Activated gamma-delta T cell treated with anti-CD3 and anti-CD28 coated beads, Interleukin-2, amount 50 U/mL, for 16 hours (primary cell): ENCODE results near the gene ZNF385D.
"Not testable (repeated sequence)": the region's sequence is repeated elsewhere in the genome, so short reads cannot be mapped to it uniquely, and the experiment has no call there.

Source experiments
- DNase-seq: peaks from one replicate; pipeline ENCODE4 v3.0.0-alpha.2; 2020; ENCODE audit warnings: low read depth

Gene ZNF385D

DNA sequence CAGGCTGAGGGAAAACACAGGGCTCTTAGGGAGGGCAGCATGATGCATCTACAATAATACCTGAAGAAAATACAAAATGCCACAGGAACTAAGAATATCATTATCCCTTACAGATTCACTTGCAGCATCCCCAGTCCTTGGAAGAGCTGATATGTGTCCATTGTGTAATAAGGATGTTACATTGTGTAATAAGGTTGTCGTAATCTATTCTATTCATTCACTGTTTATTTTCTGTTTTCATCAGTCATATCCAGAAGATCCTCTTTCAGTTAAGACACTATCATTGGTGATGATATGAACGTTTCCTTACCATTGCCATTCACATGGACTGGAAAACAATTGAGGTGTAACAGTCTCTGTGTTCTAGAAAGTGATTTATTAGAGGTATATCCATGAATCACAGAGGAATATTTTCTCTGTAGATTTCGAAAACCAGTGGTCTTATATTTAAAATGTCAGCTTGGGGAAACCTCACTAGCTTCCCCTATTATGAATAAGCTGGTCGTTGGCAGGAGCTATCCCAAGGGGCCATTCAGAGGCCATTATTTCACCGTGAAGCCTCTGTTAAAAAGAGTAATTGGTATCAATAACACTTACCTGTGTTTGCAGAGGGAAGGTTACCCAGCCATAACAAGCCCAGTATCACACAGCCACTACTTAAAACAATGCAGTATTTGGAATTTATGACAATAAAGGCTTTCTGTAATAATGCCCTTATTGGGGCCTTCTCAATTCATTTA lies 241.1 kb downstream of the ZNF385D start:
- no peak for DNase-seq

DNA sequence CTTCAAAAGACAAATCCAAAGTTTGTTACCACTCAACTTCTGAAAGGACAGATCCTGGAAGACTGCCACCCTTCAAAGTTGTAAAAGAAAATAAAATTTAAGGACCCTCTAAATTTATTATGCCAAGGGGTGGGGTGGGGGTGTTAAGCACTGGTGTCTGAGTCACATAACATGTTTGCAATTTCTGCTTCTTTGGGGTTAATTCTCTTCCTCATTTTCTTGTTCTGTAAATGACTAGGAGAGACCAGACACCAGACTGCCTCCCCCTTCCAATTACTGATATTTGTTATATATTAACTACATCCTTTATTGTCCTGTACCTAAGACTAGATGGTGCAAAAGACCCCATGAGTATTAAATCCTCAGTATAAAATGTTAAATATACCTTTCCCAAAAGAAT lies 242.8 kb downstream of the ZNF385D start:
- no peak for DNase-seq

DNA sequence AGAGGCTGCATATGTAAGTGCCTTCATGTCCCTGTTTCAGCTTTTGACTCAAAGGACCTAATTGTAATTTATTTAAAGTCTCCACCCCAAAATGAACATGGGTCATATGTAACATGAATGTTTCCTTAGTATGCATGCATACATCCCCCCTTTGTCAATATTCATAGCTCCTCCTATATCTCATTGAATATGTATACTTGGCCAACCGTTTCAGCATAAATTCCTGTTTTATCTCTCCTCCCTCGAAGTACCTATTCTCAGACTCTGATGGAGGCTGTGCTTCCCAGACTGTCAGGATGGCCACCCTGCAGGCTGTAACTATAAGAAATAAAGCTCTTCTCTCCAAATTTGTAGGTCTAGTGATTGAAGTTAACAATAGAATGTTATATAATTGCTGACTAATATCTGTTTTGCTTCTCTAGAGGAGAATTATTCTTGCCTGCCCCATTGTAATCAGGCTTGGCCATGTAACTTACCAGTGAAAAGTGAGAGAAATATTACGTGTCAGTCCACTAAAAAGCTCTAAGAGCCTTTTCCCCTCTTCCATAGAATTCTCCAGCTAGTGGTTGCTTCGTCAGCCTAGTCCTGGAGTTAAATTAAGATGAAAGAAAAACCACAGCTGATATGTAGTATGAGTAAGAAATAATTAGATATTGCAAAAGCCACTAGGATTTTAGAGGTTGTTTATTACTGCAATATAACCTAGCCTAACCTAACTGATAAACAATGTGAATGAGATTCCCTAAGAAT lies 245.1 kb downstream of the ZNF385D start:
- DNase-seq: no peak

- no peak for DNase-seq
Observed at GRCh38 chr3:21502656-21503055, 248.4 kb downstream of the ZNF385D start.

DNA sequence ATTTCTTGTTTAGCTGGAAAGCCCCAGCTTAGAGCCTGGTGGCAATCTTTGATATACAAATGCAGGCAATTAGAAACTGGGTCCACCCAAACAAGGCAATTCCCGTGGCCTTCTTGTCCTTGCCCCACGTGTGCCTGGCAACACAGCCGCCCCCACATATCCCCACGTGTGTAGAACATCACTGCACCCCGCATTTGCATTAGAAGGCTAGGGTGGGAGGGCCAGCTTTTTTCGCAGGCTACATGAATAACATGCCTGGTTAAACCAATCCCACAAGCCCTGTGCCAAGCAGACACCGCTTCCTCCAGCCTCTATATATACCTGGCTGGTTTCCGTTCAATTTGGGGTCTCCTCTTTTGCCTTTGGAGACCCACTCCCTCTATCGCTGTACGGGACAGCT lies 250.2 kb downstream of the ZNF385D start:
- DNase-seq: no peak

- DNase-seq: not testable (repeated sequence)
Observed at GRCh38 chr3:21490671-21491070, 260.3 kb downstream of the ZNF385D start.

GRCh38 chr3:21487520-21487919 lies 263.5 kb downstream of the ZNF385D start:
- no peak for DNase-seq

DNA sequence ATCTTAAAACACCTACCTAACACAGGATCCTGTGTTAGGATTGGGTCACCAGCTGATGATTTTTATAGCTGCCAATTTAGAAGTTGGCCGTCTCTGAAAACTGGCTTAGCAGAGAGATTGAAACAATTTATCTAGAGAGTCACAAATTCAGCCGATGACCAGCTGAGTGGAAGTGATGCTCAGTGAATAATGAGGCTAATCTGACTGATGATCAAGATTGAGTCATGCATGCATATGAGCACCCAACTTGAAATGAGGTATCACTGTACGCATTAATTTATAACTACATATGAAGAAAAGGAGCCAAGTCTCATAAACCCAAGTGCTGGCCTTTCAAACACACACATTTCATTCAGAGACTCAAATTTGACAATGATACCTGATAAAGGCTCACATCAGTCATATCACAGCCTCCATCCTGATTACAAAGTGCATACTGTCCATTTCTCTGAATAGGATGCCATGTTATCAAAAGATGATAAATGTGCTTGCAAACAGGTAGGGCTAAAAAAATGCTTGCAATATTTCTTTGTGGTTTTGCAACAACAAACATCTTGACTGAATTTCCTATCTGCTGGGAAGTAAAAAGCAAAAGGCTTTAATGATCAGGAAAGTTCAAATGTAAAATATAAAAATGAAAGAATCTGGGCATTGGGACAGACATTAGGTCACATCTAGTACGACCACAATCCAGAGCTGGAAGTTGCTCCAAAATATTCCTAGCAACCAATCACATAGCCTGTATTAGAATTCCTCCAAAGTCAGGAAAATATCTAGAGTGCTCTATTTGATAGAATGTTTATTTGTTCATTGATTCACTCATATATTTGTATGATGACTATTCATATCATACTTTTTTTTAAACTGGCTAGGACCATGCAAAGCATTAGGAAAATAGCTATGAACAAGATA lies 264.7 kb downstream of the ZNF385D start:
- not testable (repeated sequence) for DNase-seq

DNA sequence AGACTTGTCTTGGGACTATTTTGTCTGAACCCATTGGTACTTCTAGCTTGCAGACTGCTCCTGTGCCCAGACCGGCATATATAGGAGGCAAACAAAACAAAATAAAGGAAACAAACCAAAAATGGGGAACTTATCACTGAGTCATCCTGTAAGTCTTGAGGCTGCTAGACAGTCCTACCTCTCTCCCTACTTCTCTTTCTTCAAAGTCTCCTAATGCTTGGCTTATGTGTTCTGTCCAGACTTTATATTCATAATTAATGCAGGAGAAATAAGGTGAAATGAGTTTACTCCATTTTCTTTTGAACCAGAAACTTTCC lies 266.2 kb downstream of the ZNF385D start:
- no peak for DNase-seq

DNA sequence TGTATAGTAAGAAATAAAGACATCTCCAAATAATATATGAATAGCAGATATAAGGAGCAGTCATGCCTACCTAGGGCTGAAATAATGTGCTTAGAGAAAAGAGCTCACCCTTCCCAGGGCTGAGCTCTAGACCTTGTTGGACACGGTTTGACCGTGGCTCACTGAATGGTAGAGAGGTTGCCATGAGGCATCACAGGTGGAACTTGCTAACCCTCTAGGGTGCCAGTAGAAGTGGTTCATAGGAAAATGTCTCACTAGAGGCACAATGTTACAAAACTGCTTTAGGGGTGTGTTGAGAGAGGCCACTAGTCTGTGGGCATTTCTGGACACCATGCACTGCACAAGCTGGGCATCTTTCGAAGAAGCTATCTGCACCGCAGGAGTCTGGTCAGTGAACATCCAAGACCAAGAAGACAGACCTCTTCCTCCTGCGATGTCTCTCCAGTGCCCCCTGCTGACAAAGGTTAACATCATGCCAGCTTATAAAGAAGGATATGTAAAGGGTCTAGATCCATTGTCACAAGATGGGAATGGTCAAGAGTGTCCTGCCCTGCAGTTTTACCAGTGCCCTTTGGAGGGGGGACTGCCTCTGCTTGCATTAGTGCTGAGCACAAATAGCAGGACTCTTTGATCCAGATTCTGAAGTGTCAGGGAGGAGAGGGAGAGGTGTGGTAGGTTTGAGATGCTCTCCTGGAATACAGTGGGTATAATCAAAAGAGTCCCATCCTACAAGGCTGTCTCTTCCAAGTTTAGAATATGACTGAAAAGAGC lies 266.8 kb downstream of the ZNF385D start:
- no peak for DNase-seq

DNA sequence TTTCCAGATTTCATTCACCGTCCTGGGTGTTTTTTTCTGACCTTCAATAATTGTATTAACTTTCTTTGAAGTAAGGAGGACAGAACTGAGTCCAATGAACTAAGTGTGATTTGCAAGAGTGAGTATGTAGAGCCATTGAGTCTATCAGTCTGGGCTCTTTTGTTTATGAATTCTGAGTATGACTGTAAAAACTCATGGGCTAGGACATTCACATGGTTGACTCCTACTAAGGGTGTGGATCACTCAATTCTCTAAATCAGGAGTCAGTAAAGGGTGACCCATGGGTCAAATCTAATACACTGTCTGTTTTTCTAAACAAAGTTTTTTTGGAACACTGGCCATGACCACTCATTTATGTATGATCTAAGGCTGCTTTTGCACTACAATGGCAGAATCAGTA lies 269.0 kb downstream of the ZNF385D start:
- DNase-seq: no peak

GRCh38 chr3:21477541-21478288 lies 273.3 kb downstream of the ZNF385D start:
- no peak for DNase-seq

- no peak for DNase-seq
Observed at GRCh38 chr3:21466476-21466875, 284.5 kb downstream of the ZNF385D start.

- DNase-seq: no peak
Observed at GRCh38 chr3:21464746-21465145, 286.3 kb downstream of the ZNF385D start.

DNA sequence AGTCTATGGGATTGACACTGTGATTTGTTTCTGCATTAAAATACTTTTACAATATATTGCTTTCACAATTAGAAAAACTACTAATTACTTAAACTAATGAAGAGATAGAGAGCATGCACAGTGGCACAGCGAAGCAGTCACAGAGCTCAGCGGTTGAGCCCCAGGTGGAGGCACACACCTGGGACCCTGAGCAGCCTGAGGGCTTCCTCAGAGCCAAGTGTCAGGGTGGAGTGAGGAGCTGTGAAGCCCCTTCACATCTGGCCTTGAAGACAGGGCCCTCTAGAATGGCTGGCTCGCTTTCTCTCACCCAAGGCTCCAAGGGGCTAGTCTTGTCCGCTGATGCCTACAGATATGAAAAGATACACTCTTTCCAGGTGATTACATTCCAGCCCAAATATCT lies 287.7 kb downstream of the ZNF385D start:
- DNase-seq: no peak

GRCh38 chr3:21462141-21462540 lies 288.9 kb downstream of the ZNF385D start:
- no peak for DNase-seq

GRCh38 chr3:21457084-21457483 lies 293.9 kb downstream of the ZNF385D start:
- no peak for DNase-seq

DNA sequence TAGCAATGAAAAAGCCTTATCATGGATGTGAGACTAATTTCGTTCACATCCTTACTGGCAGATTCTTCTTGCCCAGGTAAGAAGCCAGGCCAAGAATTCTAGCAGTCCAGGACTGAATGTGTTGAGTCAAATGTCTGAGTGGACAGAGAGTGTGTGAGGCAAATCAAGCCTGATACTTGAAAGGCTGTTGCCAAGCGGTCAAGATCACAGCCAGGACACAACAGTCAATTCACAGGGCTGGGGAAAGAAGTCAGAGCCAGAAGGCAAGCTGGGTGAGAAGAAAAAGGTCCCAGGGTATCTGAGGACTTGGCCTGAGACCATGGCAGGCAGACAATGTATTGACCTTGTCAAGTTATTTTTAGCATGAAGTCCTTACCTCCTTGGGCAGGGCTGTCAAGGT lies 301.3 kb downstream of the ZNF385D start:
- DNase-seq: no peak

- no peak for DNase-seq
Observed at GRCh38 chr3:21447476-21448151, 303.4 kb downstream of the ZNF385D start.

- no peak for DNase-seq
Observed at GRCh38 chr3:21446945-21447475, 304.0 kb downstream of the ZNF385D start.
